ENCODE measurements around the gene KCNS3. TPM values are rescaled to one million over a fixed set of nuclear protein-coding genes. Genes with fewer than 3 reads are reported as not detected.

The KCNS3 gene
- total RNA-seq, 1 donor from 2014 or later = 26.9 TPM

- no peak for TF ChIP-seq CTCF (conservative IDR thresholded peaks at IDR 0.05; ENCODE audit: low read depth, low read length)
- peak; percentile 57 for DNase-seq (ENCODE audit: low read depth)
Observed at GRCh38 chr2:17858064-17858463, 20.4 kb upstream of the KCNS3 start.

GRCh38 chr2:17863539-17863938, 14.9 kb upstream of the KCNS3 start:
- TF ChIP-seq CTCF (conservative IDR thresholded peaks at IDR 0.05; ENCODE audit: low read depth, low read length) = no peak
- DNase-seq (ENCODE audit: low read depth) = peak; percentile 67
- H3K4me3 ChIP-seq (ENCODE audit: low read depth, low read length) = no peak overlapping the region

More at GRCh38 chr2:17858064-17858463, 20.4 kb upstream of the KCNS3 start:
- H3K4me3 ChIP-seq (ENCODE audit: low read depth, low read length) = no peak overlapping the region

GRCh38 chr2:17864676-17865075, 13.8 kb upstream of the KCNS3 start:
- no peak for TF ChIP-seq CTCF (conservative IDR thresholded peaks at IDR 0.05; ENCODE audit: low read depth, low read length)
- DNase-seq (ENCODE audit: low read depth) = no peak

GRCh38 chr2:17867133-17867532, 11.3 kb upstream of the KCNS3 start:
- DNase-seq (ENCODE audit: low read depth) = no peak
- no peak for TF ChIP-seq CTCF (conservative IDR thresholded peaks at IDR 0.05; ENCODE audit: low read depth, low read length)
- H3K4me3 ChIP-seq (ENCODE audit: low read depth, low read length) = no peak overlapping the region

More at GRCh38 chr2:17864676-17865075, 13.8 kb upstream of the KCNS3 start:
- no peak overlapping the region for H3K4me3 ChIP-seq (ENCODE audit: low read depth, low read length)

- TF ChIP-seq CTCF (conservative IDR thresholded peaks at IDR 0.05; ENCODE audit: low read depth, low read length) = no peak
- no peak for DNase-seq (ENCODE audit: low read depth)
- no peak overlapping the region for H3K4me3 ChIP-seq (ENCODE audit: low read depth, low read length)
Observed at GRCh38 chr2:17869128-17869527, 9.3 kb upstream of the KCNS3 start.

GRCh38 chr2:17871639-17872038, 6.8 kb upstream of the KCNS3 start:
- no peak for TF ChIP-seq CTCF (conservative IDR thresholded peaks at IDR 0.05; ENCODE audit: low read depth, low read length)
- no peak overlapping the region for H3K4me3 ChIP-seq (ENCODE audit: low read depth, low read length)
- no peak for DNase-seq (ENCODE audit: low read depth)

- no peak for DNase-seq (ENCODE audit: low read depth)
Observed at GRCh38 chr2:17873021-17873420, 5.4 kb upstream of the KCNS3 start.

More at GRCh38 chr2:17873021-17873420, 5.4 kb upstream of the KCNS3 start:
- H3K4me3 ChIP-seq (ENCODE audit: low read depth, low read length) = no peak overlapping the region
- no peak for TF ChIP-seq CTCF (conservative IDR thresholded peaks at IDR 0.05; ENCODE audit: low read depth, low read length)
